PC-9 (cell line): Measurements from ENCODE around the gene SCAMP2. TPM values are rescaled to one million over a fixed set of nuclear protein-coding genes. Genes with fewer than 3 reads are reported as not detected.

Experiments used
- BruUV-seq: library from RNA; stranded (reverse); fragments of 400-500 nt; replicated peaks from 2 replicates; lab custom pipeline; 2021; lab: Mats Ljungman, UMichigan
- CTCF ChIA-PET: fragments of 300-600 bp; sonication (Branson Sonifier 250); formaldehyde crosslinking; loops from one replicate; lab custom pipeline; 2022; ENCODE audit warnings: antibody characterized with exemption; lab: Charles Lee
- POLR2A ChIA-PET: fragments of 300-600 bp; sonication (Branson Sonifier 250); formaldehyde crosslinking; loops from one replicate; lab custom pipeline; 2022; ENCODE audit warnings: antibody characterized with exemption; ENCODE audit not compliant: unreplicated experiment; lab: Charles Lee
- DNase-seq, 2 experiments: peaks; one replicate each; pipeline versions ENCODE4 v3.0.0 to v3.0.0-alpha.2; 2015 to 2022; ENCODE audit warnings: mixed read lengths in 1 of 2
- H2AFZ ChIP-seq: fragments of 200-600 bp; sonication (generic); 2 replicates; pipeline ENCODE4 v1.8.1; 2017; ENCODE audit warnings: antibody characterized with exemption
- H3F3A ChIP-seq: fragments of 200-600 bp; sonication (generic); 2 replicates; pipeline ENCODE4 v1.8.1; 2017; ENCODE audit warnings: antibody characterized with exemption, mild to moderate bottlenecking, low read depth; ENCODE audit not compliant: insufficient read depth
- H3K27ac ChIP-seq: fragments of 200-600 bp; sonication (generic); 2 replicates; pipeline ENCODE4 v1.6.1; 2016; ENCODE audit warnings: mixed run types
- H3K27me3 ChIP-seq: fragments of 200-600 bp; sonication (generic); 2 replicates; pipeline ENCODE4 v1.6.1; 2016; ENCODE audit warnings: low read depth, mixed run types; ENCODE audit not compliant: insufficient read depth
- H3K36me3 ChIP-seq: fragments of 200-600 bp; sonication (generic); 2 replicates; pipeline ENCODE4 v1.6.1; 2016; ENCODE audit warnings: low read depth, mixed run types
- H3K4me1 ChIP-seq: fragments of 200-600 bp; sonication (generic); replicated peaks from 2 replicates; pipeline ENCODE4 v1.6.1; 2016; ENCODE audit warnings: mixed run types; ENCODE audit not compliant: insufficient read depth
- H3K4me2 ChIP-seq: fragments of 200-600 bp; sonication (generic); 2 replicates; pipeline ENCODE4 v1.6.1; 2017; ENCODE audit warnings: mixed run types
- H3K4me3 ChIP-seq: fragments of 200-600 bp; sonication (generic); 2 replicates; pipeline ENCODE4 v1.6.1; 2016; ENCODE audit warnings: mixed run types
- H3K79me2 ChIP-seq: fragments of 200-600 bp; sonication (generic); 2 replicates; pipeline ENCODE4 v1.6.1; 2017; ENCODE audit warnings: low read depth, mixed run types
- H3K9me2 ChIP-seq: fragments of 200-600 bp; sonication (generic); 2 replicates; pipeline ENCODE4 v1.8.1; 2017; ENCODE audit warnings: mild to moderate bottlenecking; ENCODE audit not compliant: insufficient read depth
- H3K9me3 ChIP-seq: fragments of 200-600 bp; sonication (generic); 2 replicates; pipeline ENCODE4 v1.8.1; 2016; ENCODE audit warnings: low read depth; ENCODE audit not compliant: insufficient read depth
- H4K20me1 ChIP-seq: fragments of 200-600 bp; sonication (generic); 2 replicates; pipeline ENCODE4 v1.8.1; 2017; ENCODE audit not compliant: insufficient read depth
- EZH2 ChIP-seq: fragments of 200-600 bp; sonication (generic); IDR thresholded peaks from 2 replicates; pipeline ENCODE4 v1.8.0; 2017; ENCODE audit warnings: antibody characterized with exemption, low read depth
- intact Hi-C: fragments of 100-400 bp; cut with micrococcal nuclease; formaldehyde crosslinking; loops from one replicate; pipeline ENCODE4 v1.10.0; 2022; ENCODE audit not compliant: unreplicated experiment
- total RNA-seq: library from RNA; stranded (reverse); gene quantifications from 2 replicates; pipeline ENCODE4 v1.2.3, GENCODE V29; 2021
- TF ChIP-seq, protein P1 (sequence below): fragments of 200-600 bp; sonication (generic); conservative IDR thresholded peaks from 2 replicates; pipeline ENCODE4 v1.6.1; 2017; ENCODE audit warnings: mixed run types, antibody characterized with exemption, mild to moderate bottlenecking, moderate library complexity

The SCAMP2 gene
- total RNA-seq, 1 experiment from 2014 or later: 84.6 TPM

- ChIA-PET POLR2A (interaction anchor here (0.6 to 0.8 kb wide), 4 partner anchors 92 to 787 kb away, joined by 3 to 40 read pairs (median 12); no protein-coding TSS in a partner anchor), CTCF (interaction anchor here (0.7 kb wide), 1 partner anchor 417 kb away, joined by 3 read pairs; no protein-coding TSS in a partner anchor)
- Histone ChIP-seq H3K9me3 (no peaks in the 10 kb centered on the region), H4K20me1 (peaks cover 45% of the 10 kb centered on the region), H3K4me1 (peaks cover 59% of the 10 kb centered on the region), H3K27ac (peak overlapping the region; percentile 49; the same call in 1 of the 2 replicates), H3F3A (peaks cover 30% of the 10 kb centered on the region), H3K27me3 (no peaks in the 10 kb centered on the region), H3K36me3 (no peaks in the 10 kb centered on the region), H3K4me2 (peak overlapping the region; percentile 66), H2AFZ (no peak overlapping the region), H3K79me2 (peaks cover 61% of the 10 kb centered on the region), H3K9me2 (no peaks in the 10 kb centered on the region), H3K4me3 (no peak overlapping the region)
- TF ChIP-seq, protein P1, sequence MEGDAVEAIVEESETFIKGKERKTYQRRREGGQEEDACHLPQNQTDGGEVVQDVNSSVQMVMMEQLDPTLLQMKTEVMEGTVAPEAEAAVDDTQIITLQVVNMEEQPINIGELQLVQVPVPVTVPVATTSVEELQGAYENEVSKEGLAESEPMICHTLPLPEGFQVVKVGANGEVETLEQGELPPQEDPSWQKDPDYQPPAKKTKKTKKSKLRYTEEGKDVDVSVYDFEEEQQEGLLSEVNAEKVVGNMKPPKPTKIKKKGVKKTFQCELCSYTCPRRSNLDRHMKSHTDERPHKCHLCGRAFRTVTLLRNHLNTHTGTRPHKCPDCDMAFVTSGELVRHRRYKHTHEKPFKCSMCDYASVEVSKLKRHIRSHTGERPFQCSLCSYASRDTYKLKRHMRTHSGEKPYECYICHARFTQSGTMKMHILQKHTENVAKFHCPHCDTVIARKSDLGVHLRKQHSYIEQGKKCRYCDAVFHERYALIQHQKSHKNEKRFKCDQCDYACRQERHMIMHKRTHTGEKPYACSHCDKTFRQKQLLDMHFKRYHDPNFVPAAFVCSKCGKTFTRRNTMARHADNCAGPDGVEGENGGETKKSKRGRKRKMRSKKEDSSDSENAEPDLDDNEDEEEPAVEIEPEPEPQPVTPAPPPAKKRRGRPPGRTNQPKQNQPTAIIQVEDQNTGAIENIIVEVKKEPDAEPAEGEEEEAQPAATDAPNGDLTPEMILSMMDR: no peak
- no peak for TF ChIP-seq EZH2
- BruUV-seq: no TSS peak
- intact Hi-C loops: no loop called here
- no peak for DNase-seq
Observed at GRCh38 chr15:74865316-74865715, 7.8 kb downstream of the SCAMP2 start.

DNA sequence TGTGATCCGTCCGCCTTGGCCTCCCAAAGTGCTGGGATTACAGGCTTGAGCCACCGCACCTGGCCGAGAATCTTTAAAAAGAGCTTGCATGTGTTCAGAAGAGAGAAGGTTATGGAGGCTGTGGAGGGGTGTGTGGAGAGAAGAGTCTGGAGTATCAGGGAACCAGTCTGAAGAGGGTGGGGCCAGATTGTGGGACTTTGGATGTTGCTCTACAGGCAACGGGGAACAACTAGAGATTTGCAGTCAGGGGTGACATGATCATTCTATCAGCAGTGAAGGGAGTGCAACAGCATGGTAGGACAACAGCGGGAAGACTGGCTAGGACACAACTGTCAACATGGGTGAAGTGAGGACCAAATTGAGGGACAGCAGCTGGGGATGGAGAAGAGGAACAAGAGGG is 8.9 kb downstream of the SCAMP2 start:
- ChIA-PET POLR2A (interaction anchor here (0.6 kb wide), 1 partner anchor 26 kb away, joined by 4 read pairs; no protein-coding TSS in a partner anchor), CTCF (interaction anchor here (0.5 kb wide), 1 partner anchor 9 kb away, joined by 4 read pairs; no protein-coding TSS in a partner anchor)
- no peak for TF ChIP-seq EZH2
- TF ChIP-seq, protein P1: no peak
- H3K4me1 ChIP-seq: peaks cover 49% of the 10 kb centered on the region
- DNase-seq: no peak
- H4K20me1 ChIP-seq: peaks cover 34% of the 10 kb centered on the region; the same call in 1 of the 2 replicates
- no peaks in the 10 kb centered on the region for H3K27me3 ChIP-seq
- no peaks in the 10 kb centered on the region for H3K9me2 ChIP-seq
- H3K36me3 ChIP-seq: no peaks in the 10 kb centered on the region
- H3K79me2 ChIP-seq: peaks cover 57% of the 10 kb centered on the region
- H3K9me3 ChIP-seq: no peaks in the 10 kb centered on the region
- intact Hi-C loops: no loop called here
- no TSS peak for BruUV-seq
- no peak overlapping the region for H2AFZ ChIP-seq
- H3K4me3 ChIP-seq: no peak overlapping the region
- H3K27ac ChIP-seq: no peak overlapping the region
- H3K4me2 ChIP-seq: no peak overlapping the region
- peaks cover 22% of the 10 kb centered on the region for H3F3A ChIP-seq

DNA sequence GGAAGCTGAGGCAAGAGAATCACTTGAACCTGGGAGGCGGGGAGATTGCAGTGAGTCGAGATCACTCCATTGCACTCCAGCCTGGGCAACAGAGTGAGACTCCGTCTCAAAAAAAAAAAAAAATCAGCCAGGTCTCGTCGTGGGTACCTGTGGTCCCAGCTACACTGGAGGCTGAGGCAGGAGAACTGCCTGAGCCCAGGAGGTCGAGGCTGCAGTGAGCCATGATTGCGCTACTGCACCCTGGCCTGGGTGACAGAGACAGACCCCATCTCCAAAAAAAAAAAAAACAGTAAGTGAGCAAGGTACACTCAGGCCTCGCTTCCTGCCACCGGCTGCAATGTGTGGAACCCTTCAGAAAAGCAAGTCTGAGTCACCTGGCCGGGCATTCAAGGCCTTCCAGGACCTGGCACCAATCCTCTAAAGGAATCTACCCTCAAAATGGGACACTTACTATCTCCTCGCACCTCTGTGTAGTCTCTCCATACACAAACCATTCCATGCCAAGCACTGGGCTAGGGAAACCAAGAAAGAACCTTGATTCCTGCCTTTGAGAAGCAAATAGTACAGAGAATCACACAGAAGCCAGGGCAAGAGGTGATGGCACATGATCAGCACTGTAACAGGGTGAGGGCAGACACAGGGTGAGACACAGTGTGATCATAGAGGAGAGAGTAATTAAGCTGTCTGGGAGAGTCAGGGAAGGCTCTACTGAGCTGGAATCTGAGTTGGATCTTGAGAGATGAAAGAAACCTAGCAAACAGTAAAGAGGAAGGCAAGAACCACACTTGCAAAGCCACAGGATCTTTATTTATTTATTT is 9.7 kb downstream of the SCAMP2 start:
- Histone ChIP-seq H2AFZ (no peak overlapping the region), H3K4me1 (peaks cover 42% of the 10 kb centered on the region), H4K20me1 (peaks cover 28% of the 10 kb centered on the region; the same call in 1 of the 2 replicates), H3F3A (peaks cover 20% of the 10 kb centered on the region), H3K36me3 (no peaks in the 10 kb centered on the region), H3K4me3 (no peak overlapping the region), H3K79me2 (peaks cover 52% of the 10 kb centered on the region), H3K9me3 (no peaks in the 10 kb centered on the region), H3K27me3 (no peaks in the 10 kb centered on the region), H3K27ac (no peak overlapping the region), H3K9me2 (no peaks in the 10 kb centered on the region), H3K4me2 (no peak overlapping the region)
- ChIA-PET CTCF (interaction anchor here (0.5 to 0.6 kb wide), 2 partner anchors 8 to 29 kb away, joined by 4 to 6 read pairs; no protein-coding TSS in a partner anchor), POLR2A (interaction anchor here (0.6 to 0.7 kb wide), 2 partner anchors 27 to 445 kb away, joined by 4 to 12 read pairs; no protein-coding TSS in a partner anchor)
- no peak for TF ChIP-seq EZH2
- TF ChIP-seq, protein P1: no peak
- intact Hi-C loops: no loop called here
- DNase-seq: no peak
- no TSS peak for BruUV-seq
